AG08395 (cell line): ENCODE results near the gene INKA1.
"Not testable (repeated sequence)": the region's sequence is repeated elsewhere in the genome, so short reads cannot be mapped to it uniquely, and the experiment has no call there.

ENCODE experiments used
- DNase-seq: peaks from one replicate; pipeline ENCODE4 v3.0.0; 2012; ENCODE audit warnings: mixed read lengths, low spot score

INKA1 gene

GRCh38 chr3:49802719-49803464 is at the start of gene INKA1:
Gene INKA1 (plus strand): TSS chr3:49803261. CDS start chr3:49803393, 132 bp downstream.
- peak; percentile 92 for DNase-seq

- no peak for DNase-seq
Measured at GRCh38 chr3:49754536-49754935, 48.5 kb upstream of the INKA1 start.

- no peak for DNase-seq
Measured at GRCh38 chr3:49756036-49756435, 47.0 kb upstream of the INKA1 start.

- DNase-seq: no peak
Measured at GRCh38 chr3:49757197-49757596, 45.9 kb upstream of the INKA1 start.

GRCh38 chr3:49759226-49759625 is 43.8 kb upstream of the INKA1 start:
- no peak for DNase-seq

- no peak for DNase-seq
Measured at GRCh38 chr3:49761661-49762060, 41.4 kb upstream of the INKA1 start.

GRCh38 chr3:49763981-49764380 is 39.1 kb upstream of the INKA1 start:
- DNase-seq: no peak

GRCh38 chr3:49769286-49769915 is 33.7 kb upstream of the INKA1 start:
- DNase-seq: peak; percentile 41

- DNase-seq: no peak
Measured at GRCh38 chr3:49769926-49770325, 33.1 kb upstream of the INKA1 start.

GRCh38 chr3:49771340-49771938 is 31.6 kb upstream of the INKA1 start:
- no peak for DNase-seq

- DNase-seq: no peak
Measured at GRCh38 chr3:49772703-49773102, 30.4 kb upstream of the INKA1 start.

GRCh38 chr3:49775538-49775937 is 27.5 kb upstream of the INKA1 start:
- no peak for DNase-seq

- DNase-seq: not testable (repeated sequence)
Measured at GRCh38 chr3:49776101-49776500, 27.0 kb upstream of the INKA1 start.

GRCh38 chr3:49779358-49780079 is 23.5 kb upstream of the INKA1 start:
- DNase-seq: no peak

GRCh38 chr3:49780080-49780974 is 22.7 kb upstream of the INKA1 start:
- no peak for DNase-seq

GRCh38 chr3:49780975-49781365 is 22.1 kb upstream of the INKA1 start:
- DNase-seq: not testable (repeated sequence)

- no peak for DNase-seq
Measured at GRCh38 chr3:49781415-49782199, 21.5 kb upstream of the INKA1 start.

- DNase-seq: not testable (repeated sequence)
Measured at GRCh38 chr3:49782277-49782676, 20.8 kb upstream of the INKA1 start.

- DNase-seq: peak; percentile 50
Measured at GRCh38 chr3:49785565-49786356, 17.3 kb upstream of the INKA1 start.
